WTC11 (cell line): ENCODE measurements around the gene DAZ2.
"Not testable (repeated sequence)": the region's sequence is repeated elsewhere in the genome, so short reads cannot be mapped to it uniquely, and the experiment has no call there.

ENCODE experiments used
- ESRRA ChIP-seq: sonication (generic); formaldehyde crosslinking; IDR thresholded peaks from 2 replicates; pipeline ENCODE4 v1.8.1; 2022; ENCODE audit warnings: mild to moderate bottlenecking, missing genetic modification reagents, borderline replicate concordance
- ZNF138 ChIP-seq: sonication (generic); formaldehyde crosslinking; conservative IDR thresholded peaks from 2 replicates; pipeline ENCODE4 v1.8.1; 2022; ENCODE audit warnings: mild to moderate bottlenecking, moderate library complexity, missing genetic modification reagents
- TF ChIP-seq, protein P1 (sequence below): fragments of 200-600 bp; IDR thresholded peaks from 2 replicates; pipeline ENCODE4 v1.8.0; 2022; ENCODE audit warnings: antibody characterized with exemption

GRCh38 chrY:23219233-23219632 is at the start of gene DAZ2:
- TF ChIP-seq ESRRA; ZNF138 (CRISPR knock-in tag): not testable (repeated sequence)
- TF ChIP-seq, protein P1, sequence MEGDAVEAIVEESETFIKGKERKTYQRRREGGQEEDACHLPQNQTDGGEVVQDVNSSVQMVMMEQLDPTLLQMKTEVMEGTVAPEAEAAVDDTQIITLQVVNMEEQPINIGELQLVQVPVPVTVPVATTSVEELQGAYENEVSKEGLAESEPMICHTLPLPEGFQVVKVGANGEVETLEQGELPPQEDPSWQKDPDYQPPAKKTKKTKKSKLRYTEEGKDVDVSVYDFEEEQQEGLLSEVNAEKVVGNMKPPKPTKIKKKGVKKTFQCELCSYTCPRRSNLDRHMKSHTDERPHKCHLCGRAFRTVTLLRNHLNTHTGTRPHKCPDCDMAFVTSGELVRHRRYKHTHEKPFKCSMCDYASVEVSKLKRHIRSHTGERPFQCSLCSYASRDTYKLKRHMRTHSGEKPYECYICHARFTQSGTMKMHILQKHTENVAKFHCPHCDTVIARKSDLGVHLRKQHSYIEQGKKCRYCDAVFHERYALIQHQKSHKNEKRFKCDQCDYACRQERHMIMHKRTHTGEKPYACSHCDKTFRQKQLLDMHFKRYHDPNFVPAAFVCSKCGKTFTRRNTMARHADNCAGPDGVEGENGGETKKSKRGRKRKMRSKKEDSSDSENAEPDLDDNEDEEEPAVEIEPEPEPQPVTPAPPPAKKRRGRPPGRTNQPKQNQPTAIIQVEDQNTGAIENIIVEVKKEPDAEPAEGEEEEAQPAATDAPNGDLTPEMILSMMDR, result not testable (repeated sequence)
